Pulmonary artery endothelial cell (primary cell): ENCODE measurements around the gene MAK. TPM values are rescaled to one million over a fixed set of nuclear protein-coding genes. Genes with fewer than 3 reads are reported as not detected.
"Not testable (repeated sequence)": the region's sequence is repeated elsewhere in the genome, so short reads cannot be mapped to it uniquely, and the experiment has no call there.

Experiments
- DNase-seq: peaks from one replicate; pipeline ENCODE4 v3.0.0-alpha.2; 2011; ENCODE audit warnings: low read depth, low spot score
- total RNA-seq: library from RNA; depleted of rRNA; stranded (reverse); fragments of >200 nt; gene quantifications from 2 replicates; pipeline ENCODE4 v1.2.3, GENCODE V29; 2014

The MAK gene
- total RNA-seq, 1 donor from 2014 or later = under 0.01 TPM

DNA sequence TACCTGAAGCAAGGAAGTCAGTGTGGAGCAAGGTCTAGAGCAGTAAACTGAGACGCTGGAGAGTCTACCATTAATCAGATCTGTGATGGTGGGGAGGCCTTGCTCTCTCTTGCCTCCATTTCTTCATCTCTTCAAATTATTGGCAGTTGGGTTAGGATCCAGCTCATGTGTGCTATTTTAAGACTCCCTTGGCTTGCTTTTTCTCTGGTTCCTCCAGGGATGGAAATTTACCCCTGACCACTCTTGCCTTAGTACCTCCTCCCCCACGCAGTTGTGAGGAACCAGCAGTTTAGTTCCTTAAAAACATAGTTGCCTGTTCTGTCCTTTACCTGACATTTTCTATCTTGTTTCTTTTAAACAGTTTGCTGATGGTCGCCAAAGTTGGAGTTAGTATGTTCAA is 108.1 kb downstream of the MAK start:
- no peak for DNase-seq

DNA sequence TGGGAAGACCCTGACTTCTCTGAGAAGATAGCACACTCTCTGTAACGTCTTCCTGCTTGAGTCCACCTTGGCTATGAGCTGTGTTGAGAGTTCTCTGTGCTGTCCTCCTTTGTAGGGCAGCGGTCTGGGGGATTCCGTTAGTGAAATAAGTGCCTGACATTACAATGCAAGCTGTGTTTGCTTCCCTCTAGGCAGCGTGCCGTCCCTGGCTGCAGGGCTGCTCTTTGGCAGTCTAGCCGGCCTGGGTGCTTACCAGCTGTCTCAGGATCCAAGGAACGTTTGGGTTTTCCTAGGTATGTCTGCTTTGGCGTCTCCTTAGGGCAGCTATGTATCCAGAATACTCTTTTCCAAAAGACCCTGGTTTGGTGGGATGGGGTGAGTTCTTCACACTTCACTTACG is 112.6 kb downstream of the MAK start:
- DNase-seq = no peak

DNA sequence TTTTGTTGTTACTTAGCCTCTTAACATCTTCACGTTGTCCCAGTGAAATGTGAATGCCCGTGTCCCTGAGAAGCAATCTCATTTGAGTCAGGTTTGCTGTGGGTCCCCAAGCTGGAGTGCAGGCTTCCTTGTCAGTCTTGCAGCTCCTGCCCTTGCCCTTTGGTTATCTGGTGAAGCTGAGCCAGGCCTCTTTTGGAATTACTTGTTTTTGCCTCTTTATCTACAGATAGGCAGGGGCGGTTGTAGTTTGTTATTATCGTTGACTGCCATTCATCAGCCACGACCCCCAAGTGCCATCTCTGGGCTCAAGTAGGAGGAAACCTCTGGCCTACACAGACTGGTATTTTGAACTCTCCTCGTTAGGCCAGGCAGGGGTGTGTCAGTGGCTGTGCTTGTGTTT is 113.3 kb downstream of the MAK start:
- no peak for DNase-seq

DNA sequence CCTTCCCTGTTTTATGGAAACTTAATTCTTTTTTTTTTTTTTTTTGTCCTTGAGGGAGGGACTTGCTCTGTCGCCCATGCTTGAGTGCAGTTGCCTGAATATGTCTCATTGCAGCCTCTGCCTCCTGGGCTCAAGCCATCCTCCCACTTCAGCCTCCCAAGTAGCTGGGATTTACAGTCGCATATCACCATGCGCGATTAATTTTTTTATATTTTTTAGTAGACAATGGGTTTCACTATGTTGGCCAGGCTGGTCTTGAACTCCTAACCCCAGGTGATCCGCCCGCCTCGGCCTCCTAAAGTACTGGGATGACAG is 114.8 kb downstream of the MAK start:
- no peak for DNase-seq

DNA sequence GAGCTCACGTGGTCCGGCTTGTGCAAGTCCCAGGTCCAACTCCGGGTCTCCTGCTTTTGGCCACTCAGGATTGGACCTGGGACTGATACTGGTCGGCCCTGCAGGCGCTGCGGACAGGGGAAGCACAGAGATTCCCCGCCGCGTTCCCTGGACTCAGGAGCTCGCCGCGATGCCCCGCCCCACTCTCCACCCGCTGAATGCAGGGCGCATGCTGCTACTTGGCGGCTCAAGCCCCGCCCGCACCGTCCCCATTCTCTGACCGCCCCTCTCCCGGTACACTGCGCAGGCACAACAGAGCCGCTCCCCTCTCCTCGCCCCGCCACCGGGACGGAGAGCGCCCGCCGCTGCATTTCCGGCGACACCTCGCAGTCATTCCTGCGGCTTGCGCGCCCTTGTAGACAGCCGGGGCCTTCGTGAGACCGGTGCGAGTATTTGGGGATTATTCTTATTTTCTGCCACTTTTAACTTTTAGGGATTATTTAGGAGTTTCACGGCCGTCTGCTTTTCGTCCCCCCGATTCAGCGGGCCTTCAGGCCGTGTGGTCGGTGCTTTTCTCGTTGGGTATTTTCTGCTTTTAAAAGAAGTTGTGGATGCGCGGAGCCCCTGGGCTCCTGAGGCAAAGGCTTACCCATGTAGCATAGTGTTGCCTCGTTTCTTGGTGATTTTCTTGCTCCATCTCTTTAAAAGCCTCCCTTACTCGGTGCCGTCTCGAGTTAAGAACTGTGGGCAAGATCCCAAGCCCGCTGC is 115.3 kb downstream of the MAK start, which contains the start of gene TMEM14C:
TMEM14C (plus strand) TSS at position 251 of the 747 bp plus-strand sequence. CDS start 1,544 bp downstream, outside the sequence.
- peak; percentile 94 for DNase-seq

DNA sequence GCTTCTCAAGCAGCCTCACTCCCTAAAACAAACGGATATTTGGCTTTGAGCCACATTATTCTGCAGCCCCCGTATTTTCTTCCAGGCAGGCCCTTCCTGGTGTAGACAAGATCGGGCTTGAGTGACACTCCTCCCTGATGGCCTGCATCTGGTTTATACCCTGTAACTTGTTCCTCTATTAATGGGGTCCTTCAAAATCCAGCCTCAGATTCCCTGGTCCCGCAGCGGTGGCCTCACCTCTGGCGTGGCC is 115.8 kb downstream of the MAK start:
- no peak for DNase-seq

DNA sequence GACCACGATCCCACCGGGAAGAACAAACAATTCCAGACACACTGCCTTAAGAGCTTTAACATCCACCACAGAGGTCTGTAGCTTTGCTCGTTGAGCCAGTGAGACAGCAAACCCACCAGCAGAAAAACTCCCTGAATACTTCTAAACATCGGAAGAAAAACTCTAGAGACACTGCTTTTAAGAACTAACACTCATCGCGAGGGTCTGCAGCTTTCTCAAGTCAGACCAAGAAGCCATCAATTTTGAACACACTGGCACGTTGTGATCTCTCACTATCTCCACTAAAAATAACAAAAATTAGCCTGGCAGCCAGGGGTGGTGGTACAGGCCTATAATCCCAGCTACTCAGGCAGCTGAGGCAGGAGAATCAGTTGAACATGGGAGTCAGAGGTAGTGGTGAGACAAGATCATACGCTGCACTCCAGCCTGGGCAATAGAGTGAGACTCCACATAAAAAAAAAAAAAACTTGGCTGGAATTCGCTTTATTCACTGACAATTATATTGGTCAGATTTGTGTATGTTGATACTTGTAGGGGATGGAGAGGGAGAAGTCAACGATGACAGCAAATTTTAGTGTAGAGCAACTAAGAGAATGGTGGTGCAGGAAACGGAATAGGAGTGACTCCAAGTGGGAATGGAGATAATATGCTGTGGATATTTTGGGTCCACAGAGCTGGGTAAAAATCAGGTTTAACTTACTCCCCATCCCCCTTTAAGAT is 116.3 kb downstream of the MAK start:
- DNase-seq = no peak

DNA sequence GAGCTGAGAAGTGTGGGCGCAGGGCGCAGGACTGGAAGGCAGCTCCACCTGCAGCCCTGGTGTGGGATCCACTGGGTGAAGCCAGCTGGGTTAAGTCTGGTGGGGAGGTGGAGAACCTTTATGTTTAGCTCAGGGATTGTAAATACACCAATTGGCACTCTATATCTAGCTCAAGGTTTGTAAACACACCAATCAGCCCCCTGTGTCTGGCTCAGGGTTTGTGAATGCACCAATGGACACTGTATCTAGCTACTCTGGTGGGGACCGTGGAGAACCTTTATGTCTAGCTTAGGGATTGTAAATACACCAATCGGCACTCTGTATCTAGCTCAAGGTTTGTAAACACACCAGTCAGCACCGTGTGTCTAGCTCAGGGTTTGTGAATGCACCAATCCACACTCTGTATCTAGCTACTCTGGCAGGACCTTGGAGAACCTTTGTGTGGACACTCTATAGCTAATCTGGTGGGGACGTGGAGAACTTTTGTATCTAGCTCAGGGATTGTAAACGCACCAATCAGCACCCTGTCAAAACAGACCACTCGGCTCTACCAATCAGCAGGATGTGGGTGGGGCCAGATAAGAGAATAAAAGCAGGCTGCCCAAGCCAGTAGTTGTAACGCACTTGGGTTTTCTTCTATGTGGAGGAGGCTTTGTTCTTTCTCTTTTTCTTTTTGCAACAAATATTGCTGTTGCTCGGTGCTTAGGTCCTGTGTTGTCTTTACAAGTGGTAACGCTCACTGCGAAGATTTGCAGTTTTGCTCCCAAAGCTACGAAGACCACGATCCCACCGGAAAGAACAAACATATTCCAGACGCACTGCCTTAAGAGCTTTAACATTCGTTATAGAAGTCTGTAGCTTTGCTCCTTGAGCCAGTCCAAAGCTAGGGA is 117.1 kb downstream of the MAK start:
- DNase-seq = not testable (repeated sequence)

DNA sequence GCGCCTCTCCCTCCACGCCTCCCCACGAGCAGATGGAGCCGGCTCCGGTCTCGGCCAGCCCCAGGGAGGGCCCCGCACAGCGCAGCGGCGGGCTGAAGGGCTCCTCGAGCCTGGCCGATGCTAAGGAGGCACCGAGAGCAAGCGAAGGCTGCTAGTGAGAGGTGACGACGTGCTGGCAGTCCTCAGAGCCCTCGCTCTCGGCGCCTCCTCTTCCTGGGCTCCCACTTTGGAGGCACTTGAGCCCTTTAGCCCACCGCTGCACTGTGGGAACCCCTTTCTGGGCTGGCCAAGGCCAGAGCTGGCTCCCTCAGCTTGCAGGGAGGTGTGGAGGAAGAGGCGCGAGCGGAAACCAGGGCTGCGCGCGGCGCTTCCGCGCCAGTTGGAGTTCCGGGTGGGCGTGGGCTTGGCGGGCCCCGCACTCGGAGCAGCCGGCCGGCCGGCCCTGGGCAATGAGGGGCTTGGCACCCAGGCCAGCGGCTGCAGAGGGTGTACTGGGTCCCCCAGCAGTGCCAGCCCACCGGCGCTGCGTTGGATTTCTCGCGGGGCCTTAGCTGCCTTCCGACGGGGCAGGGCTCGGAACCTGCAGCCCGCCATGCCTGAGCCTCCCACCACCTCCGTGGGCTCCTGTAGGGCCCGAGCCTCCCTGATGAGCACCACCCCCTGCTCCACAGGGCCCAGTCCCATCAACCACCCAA is 117.9 kb downstream of the MAK start:
- no peak for DNase-seq

DNA sequence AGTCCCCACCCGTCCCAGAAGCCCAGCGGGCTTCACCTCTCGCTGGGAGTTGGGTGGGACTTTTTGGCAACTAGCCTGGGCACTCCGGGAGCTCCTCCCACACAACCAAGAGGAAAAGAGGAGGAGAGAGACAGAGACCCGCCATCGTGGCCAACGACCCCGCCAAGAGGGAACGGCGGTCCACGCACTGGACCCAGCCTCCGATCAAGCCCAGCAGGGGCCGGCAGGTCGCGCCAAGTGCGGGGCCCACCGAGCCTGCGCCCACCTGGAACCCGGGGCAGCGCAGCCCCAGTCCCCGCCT is 118.4 kb downstream of the MAK start:
- DNase-seq = no peak

DNA sequence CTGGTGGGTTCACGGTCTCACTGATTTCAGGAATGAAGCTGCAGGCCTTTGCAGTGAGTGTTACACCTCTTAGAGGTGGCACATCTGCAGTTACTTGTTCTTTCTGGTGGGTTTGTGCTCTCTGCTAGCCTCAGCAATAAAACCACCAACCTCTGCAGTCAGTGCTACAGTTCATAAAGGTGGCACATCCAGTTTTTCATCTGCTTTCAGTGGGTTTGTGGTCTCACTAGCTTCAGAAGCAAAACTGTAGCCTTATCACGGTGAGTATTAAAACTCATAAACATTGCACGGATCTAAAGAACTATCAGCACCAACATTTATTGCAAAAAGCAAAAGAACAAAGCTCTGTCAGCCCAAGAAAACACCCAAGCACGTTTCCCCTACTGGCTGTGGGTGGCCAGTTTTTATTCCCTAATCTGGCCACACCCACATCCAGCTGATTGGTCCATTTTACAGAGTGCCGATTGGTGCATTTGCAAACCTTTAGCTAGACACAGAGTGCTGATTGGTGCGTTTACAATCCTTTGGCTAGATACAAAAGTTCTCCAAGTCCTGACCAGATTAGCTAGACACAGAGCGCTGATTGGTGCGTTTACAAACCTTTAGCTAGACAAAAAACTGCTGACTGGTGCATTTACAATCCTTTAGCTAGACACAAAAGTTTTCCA is 118.9 kb downstream of the MAK start:
- DNase-seq = no peak

DNA sequence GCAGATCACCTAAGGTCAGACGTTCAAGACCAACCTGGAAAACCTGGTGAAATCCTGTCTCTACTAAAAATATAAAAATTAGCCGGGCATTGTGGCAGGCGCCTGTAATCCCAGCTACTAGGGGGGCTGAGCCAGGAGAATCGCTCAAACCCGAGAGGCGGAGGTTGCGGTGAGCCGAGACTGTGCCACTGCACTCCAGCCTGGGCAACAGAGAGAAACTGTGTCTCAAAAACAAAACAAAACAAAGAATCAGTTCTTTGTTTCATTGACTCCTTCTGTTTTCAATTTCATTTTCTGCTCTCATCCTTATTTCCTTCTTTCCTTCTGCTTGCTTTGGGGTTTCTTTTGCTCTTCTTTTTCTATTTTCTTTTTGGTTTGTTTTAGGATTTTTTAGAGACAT is 124.4 kb downstream of the MAK start:
- DNase-seq = no peak

Other genes starting within 250 kb of the MAK start
- 0.26 TPM in 1 of 2 replicates, not detected in the other for gene C6orf52, start 143.9 kb downstream of the MAK start, total RNA-seq
- gene PAK1IP1, start 143.6 kb downstream of the MAK start, total RNA-seq = 25.3 and 29.6 TPM in 2 replicates
- gene TMEM14C, start 115.5 kb downstream of the MAK start, total RNA-seq = 61.8 and 99.2 TPM in 2 replicates
- 50.9 and 83.9 TPM in 2 replicates for gene TMEM14B, start 90.7 kb downstream of the MAK start, total RNA-seq
- gene GCM2, start 43.5 kb upstream of the MAK start, total RNA-seq = not detected in 2 replicates
- gene SYCP2L, start 48.5 kb upstream of the MAK start, total RNA-seq = not detected in 2 replicates
- gene ELOVL2, start 205.8 kb upstream of the MAK start, total RNA-seq = not detected in 2 replicates